Ecto neural progenitor cell (in vitro differentiated cells): Measurements from ENCODE around the gene HS6ST2.

ENCODE experiments used
- DNase-seq: peaks from one replicate; pipeline ENCODE4 v3.0.0-alpha.2; 2018; ENCODE audit warnings: low spot score

Gene HS6ST2

DNA sequence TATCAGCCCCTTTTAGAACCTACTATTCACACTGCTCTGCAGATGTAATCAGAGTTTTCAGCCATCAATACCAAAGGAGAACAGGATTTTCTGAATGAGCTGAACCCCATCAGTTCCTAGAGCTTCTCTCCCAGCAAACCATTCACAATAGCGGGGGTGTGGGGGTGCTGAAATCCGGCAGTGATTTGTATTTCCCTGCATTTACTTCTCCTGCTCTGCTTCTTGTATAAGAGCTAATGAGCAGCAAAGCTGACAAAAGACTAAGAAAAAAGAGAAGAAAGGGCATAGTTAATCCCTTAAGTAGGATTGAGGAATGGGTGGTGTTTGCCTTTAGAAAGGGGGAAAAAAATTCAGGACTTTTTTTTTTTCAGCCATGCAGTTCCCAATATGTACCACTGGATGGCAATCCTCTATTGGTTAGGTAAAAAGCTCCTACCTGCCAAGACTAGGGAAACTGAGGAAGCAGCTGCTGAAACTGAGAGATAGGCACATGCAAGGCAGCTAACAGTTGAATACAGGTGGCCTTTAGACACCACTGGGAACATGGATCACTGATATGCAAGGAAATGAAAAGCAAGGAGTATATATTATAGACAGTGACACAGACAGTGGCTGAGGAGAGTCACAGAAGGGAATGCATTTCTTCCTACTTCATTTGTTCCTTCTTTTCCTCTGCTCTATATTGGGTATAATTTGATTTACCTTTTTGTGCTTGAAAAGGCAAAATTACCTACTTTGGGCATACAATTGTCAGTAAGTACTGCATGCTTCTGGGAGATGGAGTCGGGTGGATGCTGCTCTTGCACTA lies 217.9 kb downstream of the HS6ST2 start:
- peak; percentile 55 for DNase-seq

DNA sequence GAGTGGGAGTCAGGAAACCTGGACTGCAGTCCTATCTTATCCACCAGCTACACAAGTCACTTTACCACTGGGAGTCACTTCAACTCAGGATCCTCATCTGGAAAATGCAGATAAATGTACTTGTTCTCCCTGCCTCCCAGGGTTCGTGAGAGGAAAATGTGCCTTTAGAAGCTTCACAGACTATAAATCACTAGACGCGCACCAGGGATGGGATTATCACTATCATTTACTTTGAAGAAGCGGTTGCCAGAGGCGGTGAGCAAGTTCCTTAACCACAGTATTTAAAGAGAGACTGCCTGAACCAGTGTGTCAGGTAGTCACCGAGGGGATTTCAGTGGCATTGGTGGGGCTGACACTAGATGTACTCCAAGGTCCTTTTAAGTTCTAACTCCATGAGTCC lies 219.5 kb downstream of the HS6ST2 start:
- no peak for DNase-seq

DNA sequence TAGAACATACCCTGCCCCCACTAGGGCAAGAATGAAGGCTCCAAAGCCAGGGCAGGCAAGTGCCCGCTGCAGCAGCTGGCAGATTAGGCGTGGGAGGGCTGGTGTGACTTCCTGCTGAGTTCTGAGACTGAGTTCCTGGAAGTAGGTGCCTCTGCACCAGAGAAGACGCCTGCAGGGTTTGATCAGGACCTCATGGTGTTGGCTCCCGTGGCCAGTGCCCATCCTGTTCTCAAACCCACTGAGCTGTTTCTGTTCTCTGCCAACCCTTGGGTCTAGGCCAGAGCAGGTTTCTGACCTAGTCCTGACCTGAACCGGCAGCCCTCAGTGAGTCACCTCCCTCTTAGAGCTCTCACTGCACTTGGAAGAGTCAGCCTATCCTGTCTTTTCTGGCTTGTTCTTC lies 220.7 kb downstream of the HS6ST2 start:
- DNase-seq: no peak

DNA sequence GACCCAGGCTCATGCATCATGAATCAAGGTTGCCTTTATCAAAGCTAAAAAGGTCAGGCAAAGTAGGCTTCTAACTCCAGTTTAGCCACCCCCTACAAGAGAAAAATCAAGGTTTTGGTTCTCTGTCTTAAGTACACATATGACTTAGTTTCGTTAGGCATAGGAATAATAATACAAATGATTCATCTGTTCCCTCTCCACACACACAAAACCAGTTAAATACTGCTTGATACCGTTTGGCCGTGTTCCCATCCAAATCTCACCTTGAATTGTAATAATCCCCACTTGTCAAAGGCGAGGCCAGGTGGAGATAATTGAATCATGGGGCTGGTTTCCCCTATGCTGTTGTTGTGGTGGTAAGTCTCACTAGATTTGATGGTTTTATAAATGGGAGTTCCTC lies 226.2 kb downstream of the HS6ST2 start:
- DNase-seq: no peak

DNA sequence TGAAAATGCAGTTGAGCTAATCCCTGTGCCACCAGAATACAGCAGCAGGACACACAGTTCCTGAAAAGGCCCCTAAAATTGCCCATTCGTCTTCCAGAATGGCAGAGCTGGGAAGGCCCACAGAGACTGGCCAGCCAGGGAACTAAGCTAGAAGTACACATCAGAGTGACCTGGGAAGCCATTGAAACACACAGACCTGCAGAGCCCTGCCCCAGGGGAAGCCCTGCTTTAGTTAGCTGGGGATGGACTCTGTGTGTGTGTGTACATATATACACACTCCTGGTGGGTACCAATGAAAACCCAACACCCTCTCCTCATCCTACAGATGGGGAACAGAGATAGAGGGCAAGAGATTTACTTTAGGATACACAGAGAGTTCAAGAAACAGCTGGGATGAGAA lies 227.7 kb downstream of the HS6ST2 start:
- no peak for DNase-seq

DNA sequence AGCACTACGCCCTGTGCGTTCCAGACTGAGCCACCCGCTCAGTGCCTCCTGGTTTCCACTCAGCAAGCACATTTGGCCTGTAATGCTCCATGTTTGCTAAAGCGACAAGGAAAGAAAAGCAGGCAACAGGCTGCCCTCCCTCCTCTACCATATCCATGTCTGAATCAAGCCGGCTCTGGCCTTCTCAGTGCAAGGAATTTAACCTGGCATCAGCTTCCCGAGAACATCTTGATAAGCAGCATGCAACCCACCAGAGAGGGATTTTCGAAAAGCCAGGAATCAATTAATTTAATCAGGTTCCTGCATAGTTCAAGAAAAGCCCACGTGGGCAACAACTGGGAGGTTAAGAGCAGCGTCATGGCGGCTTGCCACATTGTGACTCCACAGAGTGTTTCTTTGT lies 228.2 kb downstream of the HS6ST2 start:
- DNase-seq: no peak

DNA sequence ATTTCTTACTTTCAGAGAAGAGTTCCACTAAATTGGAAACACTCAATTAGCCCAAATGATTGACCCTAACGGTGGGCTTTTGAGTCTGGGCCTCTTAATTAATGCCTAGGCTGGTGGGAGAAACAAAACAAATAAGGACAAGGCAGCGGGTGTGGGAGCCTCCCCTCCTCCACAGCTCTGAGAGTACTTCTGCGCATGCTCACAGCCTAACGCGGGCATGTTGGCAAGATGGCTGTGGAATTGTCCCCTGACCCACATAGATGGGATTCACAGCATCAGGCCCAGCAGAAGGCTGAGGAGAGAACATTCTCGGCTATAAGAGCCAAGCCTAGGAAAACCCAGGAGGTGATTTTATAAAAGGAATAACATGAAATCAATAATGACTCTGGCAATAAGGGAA lies 230.1 kb downstream of the HS6ST2 start:
- no peak for DNase-seq

DNA sequence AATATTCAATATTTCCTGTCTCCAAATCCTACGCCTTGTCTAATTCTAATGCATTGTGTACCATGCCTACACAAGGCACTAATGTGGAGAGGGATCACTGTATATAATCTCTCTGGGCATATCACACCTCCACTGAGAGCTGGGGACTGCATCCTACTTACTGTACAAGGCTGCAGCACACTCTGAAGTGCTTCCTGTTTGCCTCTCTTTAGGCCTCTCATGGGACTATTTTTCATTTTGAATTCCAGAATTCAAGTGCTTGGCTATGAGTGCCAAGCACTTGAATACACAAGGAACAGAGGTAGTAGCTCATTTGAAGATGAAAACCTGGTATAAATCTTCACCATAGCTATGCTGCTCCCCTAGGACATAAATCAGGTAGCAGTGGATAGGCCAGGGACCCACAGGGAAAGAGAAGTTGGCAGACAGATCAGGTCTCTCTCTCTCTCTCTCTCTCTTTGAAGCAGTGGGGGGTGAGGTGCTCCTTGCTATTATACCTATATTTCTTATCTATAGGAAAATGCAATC lies 239.9 kb downstream of the HS6ST2 start:
- DNase-seq: no peak

DNA sequence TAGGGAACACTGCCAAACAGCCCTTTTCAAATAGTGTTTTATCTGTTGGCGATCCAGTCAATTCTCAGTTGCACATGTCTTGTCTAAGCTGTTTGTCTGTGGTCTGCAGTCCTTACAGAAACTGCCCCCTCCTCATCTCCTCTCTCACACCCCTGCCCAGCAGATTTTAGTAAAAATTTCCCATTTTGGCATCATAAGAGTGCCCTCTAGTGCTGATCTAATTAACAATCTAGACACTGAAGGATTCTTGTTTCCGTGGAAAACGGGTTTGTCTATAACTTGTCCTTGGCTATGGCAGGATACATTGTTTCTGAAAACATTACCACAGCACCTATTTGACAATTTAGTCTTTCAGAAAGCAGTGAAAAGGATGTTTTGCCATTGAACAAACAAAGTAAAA lies 242.4 kb downstream of the HS6ST2 start:
- no peak for DNase-seq

DNA sequence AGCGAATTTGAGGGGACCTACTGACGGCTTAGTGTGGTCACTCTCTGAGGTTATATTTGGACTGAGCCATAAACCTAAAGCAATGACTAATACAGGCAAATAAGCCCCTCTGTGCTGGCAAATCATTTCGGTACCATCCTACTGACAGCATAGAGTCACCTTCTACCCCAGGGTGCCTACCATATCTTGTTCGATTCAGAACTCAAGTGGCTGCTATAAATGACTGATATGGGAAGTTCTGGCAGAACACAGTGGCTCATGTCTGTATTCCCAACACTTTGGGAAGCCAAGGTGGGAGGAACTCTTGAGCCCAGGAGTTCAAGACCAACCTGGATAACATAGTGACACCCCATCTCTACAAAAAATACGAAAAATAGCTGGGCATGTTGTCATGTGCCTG lies 243.5 kb downstream of the HS6ST2 start:
- DNase-seq: no peak

DNA sequence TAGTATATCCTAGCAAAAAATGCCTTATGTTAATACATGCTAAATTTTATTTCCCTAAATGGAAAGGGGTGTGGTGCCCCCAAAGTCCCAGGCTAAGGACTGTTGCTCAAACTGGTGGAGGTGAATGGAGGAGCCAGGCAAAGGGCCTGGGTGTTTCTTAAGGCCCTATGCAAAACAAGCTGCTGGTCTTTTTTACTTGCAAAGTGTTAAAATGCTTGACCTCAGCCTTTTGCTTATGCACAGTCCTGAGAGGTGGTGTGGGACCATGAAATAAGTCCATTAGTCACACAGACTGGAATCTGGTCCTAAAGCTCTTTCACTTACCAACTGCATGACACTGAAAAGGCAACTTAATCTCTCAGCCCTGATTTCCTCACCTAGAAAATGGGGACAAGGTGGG lies 246.1 kb downstream of the HS6ST2 start:
- DNase-seq: no peak

DNA sequence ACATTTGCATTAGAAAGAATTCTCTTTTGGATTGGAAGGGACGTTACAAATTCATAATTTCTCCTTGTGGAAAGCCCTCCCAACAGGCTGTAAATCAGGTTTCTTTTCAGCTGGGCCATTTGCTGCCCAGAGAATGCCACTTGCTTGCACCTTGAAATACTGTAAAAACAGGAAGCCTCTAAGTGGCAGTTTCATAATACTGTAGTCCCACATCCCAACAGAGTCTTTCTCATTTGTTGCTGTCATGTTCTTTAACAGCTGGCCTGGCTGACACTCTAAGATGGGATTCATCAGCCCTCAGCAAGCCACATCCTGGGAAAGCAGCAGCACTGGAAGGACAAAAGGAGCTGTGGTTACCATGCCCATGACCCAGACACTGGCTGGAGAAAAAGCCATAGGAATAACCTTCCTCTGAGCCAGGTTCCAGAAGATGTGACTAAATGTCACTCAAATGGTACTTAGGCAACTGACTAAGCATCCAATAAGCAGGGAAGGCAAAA lies 247.7 kb downstream of the HS6ST2 start:
- DNase-seq: no peak

DNA sequence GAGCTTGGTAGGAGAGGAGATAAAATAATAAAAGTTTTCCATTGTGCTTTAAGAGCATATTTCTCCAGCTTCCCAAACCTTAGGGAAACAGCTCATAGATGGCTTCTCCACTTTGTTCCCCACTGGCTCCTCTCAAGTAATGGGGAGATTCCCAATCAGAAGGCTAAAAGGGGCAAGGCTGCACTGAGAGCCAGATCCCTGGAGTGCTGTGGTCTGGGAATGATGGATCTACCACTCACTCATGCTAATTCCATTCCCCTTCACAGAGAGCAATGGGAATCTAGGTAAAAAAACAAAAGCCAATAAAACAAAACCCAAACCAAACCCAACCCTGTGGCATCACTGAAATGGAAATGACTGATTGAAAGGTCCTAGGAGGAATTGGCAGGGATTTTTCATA lies 249.9 kb downstream of the HS6ST2 start:
- DNase-seq: no peak

DNA sequence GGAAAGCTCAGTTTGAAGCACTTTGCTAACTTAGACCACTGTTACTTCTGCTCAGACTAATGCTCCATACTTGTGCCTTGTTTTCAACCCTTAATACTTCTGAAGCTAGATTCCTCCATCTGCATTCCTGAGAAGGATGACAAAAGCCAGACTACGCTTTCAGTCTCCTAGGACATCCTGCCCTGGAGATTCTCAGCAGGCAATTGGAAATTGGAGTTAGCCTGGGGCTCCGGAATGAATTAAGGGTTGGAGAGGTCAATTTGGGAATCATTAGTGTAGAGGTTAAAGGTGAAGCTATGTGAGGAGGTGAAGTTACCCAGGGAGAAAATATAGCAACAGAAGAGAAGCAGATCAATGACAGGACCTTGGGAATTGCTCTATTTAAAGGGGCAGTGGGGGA lies 253.7 kb downstream of the HS6ST2 start:
- DNase-seq: no peak

DNA sequence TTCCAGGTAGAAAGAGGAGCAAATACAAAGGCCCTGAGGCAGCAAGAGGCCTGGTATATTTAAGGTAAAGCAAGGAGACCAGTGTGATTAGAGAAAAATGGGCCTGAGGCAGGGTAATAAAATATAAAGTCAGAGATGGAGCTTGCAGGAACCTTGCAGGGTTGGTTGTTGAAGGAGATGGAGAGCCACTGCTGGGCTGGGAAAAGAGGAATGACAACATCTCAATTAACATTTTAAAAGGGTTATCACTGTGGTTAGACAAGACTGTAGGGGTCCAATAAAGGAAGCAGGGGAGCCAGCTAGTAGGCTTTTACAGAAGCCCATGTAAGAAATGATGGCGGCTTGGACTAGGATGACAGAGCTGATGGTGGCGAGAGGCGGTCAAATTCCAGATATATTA lies 264.0 kb downstream of the HS6ST2 start:
- no peak for DNase-seq

DNA sequence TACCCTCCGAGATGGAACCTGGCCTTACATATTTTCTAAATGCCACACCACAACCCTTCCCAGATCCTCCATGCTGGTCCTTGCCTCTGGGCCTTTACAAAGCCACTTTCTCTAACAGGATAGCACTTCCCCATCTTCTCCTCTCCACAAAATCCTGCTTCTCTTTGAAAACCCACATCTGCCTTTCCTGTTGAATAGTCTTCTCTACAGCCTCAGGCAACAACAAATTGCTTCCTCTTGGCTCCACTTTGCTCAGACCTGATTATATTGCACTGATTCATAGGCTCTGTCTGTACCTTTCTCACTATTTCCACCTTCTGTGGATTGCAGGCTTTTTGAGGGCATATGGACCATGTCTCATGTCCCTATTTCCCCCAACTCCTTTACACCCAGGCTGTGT lies 265.9 kb downstream of the HS6ST2 start:
- no peak for DNase-seq

DNA sequence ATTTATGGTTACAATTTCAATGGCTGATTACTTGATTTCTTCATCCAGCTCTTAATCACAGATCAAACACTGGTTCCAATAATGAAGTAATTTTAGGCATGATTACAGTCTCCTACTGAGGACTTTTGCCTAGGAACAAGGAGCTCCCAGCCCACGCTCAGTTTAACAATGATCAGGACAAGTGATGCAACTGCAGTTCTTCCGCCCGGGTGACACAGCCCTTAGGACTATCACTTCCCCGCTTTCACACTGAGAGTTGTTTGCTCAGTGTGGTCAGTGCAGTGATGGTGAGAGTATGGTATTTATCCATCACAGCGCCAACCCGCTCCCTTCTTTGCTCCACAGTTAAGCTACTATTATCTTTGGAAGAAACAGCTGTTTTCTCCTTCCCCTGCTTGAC lies 266.4 kb downstream of the HS6ST2 start:
- no peak for DNase-seq

DNA sequence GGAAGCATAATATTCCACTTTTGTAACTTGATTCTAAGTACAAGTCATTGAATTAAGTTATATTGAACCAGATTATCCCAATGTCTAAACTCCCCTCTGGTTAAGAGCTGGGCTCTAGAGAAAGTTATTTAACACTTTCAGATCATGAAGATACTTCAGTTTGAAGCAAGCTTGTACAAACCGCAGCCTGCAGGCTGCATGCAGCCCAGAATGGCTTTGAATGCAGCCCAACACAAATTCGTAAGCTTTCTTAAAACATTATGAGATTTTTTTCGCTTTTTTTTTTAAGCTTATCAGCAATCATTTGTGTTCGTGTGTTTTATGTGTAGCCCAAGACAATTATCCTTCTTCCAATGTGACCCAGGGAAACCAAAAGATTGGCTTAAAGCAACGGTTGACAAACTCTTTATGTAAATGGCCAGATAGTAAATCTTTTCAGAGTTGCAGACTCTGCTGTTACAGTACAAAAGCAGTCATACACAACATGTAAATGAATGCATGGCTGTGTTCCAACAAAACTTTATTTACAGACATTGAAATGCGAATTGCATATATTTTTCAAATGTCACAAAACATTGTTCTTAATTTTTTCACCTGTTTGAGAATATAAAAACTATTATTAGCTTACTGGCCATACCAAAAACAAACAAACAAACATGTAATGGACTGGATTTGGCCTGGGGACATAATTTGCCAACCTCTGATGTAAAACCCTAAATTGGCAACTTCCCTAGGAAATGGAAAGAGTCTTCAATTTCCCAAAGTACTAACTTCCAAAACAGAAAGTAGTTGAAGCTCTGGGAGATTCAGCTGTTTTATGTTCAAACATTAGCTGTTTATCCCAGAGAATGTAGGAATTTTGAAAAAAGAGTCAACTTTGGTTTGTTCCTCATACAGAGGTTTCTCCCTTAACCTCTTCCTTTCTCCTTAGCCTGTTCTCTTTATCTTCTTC lies 268.5 kb downstream of the HS6ST2 start:
- no peak for DNase-seq

DNA sequence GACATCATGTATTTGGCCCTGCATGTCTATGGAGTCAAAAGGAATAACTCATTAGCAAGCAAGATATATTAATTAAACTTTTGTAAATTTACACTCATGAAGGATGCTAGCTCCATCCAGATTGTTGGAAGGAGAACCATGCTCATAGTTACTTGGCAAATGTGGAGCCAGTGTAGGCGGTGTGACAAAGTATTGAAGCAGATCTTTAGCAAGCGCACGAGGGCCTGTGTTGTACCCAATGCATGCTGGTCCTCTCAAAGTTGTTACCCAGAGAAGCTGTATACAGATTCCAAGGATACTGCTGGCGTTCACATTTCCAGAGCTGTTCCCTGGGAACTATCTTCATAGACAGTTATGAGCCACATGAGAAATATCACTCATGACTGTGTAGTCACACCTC lies 273.2 kb downstream of the HS6ST2 start:
- no peak for DNase-seq

DNA sequence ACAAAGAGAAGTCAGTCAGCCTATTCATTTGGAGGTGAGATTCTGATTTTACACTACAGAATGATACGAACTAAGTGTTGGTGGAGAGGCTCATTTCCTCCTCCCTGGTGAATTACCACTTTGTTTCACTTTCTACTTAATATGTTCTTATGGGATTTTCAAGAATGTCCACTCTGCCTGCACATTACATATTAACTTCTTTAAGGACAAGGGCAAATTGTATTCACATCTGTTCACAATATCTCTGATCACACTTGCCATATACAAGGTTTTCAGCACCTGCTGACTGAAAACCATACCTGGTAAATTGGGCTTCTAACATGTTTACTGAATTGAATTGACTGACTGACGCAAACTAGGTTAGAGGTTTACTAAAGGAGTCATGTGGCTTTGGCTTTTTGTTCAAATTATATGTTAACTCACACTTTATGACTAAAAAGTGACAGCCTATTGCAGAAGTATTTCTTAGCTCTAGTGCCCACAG lies 281.2 kb downstream of the HS6ST2 start:
- no peak for DNase-seq

DNA sequence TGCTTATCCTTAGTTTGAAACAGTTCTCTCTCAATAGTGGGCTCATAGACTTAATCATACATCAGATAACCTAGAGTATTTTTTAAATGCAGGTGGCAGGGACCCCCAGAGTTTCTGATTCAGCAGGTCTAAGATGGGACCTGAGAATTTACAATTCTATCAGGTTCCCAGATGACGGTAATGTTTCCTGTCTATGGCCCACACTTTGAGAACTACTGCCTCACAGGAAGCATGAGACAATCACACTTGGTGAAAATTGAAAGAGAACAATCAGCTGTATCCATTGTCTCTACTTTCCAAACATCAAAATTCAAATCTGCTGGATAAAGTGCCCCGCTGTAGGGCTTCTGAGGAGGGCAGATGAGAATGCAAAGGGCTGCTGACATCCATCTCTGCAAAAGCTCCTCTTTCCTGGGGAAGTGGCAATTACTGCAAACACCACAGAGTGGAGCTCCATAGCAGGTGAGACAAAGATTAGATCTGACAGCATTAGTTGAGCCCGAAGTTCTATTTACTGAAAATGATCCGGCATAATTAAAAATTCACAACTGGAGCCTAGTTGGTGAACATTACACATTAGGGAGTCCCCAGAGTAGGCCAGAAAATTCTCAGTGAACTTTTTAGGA lies 281.8 kb downstream of the HS6ST2 start:
- no peak for DNase-seq

DNA sequence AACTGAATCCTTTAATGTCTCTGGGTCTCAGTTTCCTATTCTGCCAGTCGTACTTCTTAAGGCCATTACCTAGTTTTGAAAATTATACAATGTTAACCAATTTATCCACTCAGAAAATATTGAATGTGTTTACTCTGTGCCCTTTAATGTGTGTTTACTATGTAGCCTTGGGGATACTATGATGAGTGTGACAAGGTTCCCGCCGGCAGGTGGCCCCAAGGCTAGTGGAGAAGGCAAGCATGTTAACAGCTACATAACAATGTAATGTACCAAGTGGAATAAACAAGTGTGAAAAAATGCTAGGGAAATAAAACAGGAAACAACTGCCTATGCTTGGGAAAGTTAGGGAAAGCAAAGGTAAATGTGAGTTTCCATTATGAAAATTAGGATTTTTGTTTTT lies 282.3 kb downstream of the HS6ST2 start:
- DNase-seq: no peak
